22Rv1 (cell line): ENCODE measurements around the gene TIMELESS.

Experiments
- CTCF ChIP-seq: fragments of 450-650 bp; IDR thresholded peaks from 2 replicates; pipeline ENCODE4 v1.5.1; 2017; ENCODE audit warnings: mild to moderate bottlenecking
- ZFX ChIP-seq: fragments of 450-650 bp; IDR thresholded peaks from 2 replicates; pipeline ENCODE4 v1.6.1; 2017; ENCODE audit warnings: antibody characterized with exemption, borderline replicate concordance

GRCh38 chr12:56377989-56378316 lies 71.3 kb downstream of the TIMELESS start:
- no peak for TF ChIP-seq CTCF
- TF ChIP-seq ZFX, result no peak
